GM12873 (cell line): Measurements from ENCODE around the gene FRMPD4.

ENCODE experiments used
- CTCF ChIP-seq: IDR thresholded peaks from 2 replicates; pipeline ENCODE4 v1.5.1; 2012; ENCODE audit warnings: low read depth, mild to moderate bottlenecking, moderate library complexity, low read length, control low read depth; ENCODE audit not compliant: insufficient read depth; ENCODE audit errors: missing control alignments

The FRMPD4 gene

GRCh38 chrX:12722314-12722713 lies 584.0 kb downstream of the FRMPD4 start:
- no peak for TF ChIP-seq CTCF

- no peak for TF ChIP-seq CTCF
Observed at GRCh38 chrX:12741416-12741815, 603.1 kb downstream of the FRMPD4 start.

GRCh38 chrX:12747433-12747832 lies 609.2 kb downstream of the FRMPD4 start:
- no peak for TF ChIP-seq CTCF

GRCh38 chrX:12751887-12752286 lies 613.6 kb downstream of the FRMPD4 start:
- no peak for TF ChIP-seq CTCF

GRCh38 chrX:12753366-12753765 lies 615.1 kb downstream of the FRMPD4 start:
- no peak for TF ChIP-seq CTCF

GRCh38 chrX:12758291-12758690 lies 620.0 kb downstream of the FRMPD4 start:
- TF ChIP-seq CTCF = no peak

- no peak for TF ChIP-seq CTCF
Observed at GRCh38 chrX:12767856-12768255, 629.6 kb downstream of the FRMPD4 start.
